Nucleus accumbens (tissue), 56 donors: ENCODE measurements around the gene SLC9A3.
"Not testable (repeated sequence)": the region's sequence is repeated elsewhere in the genome, so short reads cannot be mapped to it uniquely, and the experiment has no call there.

Experiments used
- DNase-seq, 56 donors: peaks; one replicate each; lab custom pipeline; 2025; lab: John Stamatoyannopoulos, UW

The SLC9A3 gene

DNA sequence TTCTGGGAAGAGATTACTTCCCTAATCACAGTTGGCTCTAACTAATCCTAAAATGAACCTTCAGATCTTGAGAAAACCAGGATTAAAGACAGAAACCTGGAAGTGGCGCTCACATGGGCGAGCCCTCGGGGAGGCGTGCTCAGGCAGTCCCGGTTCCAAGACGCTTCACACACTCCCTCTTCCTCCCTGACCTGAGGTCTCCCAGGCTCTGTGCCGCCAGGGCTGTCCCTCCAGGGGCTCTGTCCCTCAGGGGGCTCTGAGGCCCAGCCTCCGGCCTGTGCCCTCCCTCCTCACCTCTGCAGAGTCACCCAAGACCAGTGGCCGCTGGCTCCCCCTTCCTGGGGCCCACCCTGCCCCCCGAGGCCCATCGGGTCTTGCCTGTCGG is 10.2 kb downstream of the SLC9A3 start:
- no peak for DNase-seq

DNA sequence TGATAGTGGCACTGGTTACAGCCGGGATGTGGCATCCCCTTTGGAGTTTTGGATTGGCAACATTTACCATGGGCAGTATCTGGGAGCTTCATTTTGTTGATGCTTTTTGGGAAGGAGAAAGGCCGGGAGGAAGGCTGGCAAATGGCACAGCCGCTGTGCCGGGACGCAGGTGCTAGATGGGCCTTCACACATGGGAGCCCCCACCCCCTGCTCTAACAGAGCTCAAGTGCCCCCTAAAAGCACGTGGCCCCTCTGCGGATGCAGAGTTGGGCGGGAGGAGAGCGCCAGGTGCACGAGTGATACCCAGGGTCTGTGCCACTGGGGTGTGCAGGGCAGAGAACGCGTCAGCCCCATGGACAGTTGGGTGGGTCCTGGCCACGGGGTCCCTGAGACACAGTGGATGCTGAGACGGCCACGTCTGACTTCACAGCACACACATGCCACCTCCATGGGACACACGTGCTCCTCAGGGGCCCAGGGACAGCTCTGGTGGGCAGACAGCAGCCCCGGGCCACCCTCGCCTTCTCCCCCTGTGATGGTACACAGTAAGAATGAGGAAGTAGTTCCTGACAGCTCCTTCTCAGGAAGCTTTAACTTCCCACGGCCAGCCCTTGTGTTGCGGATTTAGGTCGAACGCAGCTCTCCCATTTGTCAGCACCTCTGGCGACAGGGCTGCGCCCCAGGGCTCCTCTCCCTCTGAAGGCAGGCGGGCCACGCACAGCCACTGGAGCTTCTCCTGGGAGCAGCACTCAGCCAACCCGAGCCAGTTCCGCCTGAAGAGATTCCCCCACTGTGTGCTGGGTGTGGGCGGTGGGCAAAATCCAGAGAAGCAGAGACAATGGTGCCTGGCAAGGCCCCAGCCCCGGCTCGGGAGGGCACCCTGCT is 10.8 kb downstream of the SLC9A3 start:
- DNase-seq: no peak

DNA sequence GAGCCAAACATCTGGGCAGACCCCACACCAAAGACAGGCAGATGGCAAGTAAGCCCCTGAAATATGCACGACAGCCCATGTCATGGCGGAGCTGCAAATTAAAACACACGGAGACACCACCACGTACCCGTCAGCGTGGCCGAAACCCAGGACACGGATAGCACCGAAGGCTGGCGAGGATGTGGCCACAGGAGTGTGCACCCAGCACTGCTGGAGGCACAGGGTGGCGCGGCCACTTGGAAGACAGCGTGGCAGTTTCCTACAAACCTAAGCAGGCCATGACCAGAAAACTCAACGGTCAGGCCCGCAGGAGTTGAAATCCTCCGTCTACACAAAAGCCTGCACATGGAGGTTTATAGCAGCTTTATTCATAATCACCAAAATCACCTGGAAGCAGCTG is 12.8 kb downstream of the SLC9A3 start:
- DNase-seq: no peak

DNA sequence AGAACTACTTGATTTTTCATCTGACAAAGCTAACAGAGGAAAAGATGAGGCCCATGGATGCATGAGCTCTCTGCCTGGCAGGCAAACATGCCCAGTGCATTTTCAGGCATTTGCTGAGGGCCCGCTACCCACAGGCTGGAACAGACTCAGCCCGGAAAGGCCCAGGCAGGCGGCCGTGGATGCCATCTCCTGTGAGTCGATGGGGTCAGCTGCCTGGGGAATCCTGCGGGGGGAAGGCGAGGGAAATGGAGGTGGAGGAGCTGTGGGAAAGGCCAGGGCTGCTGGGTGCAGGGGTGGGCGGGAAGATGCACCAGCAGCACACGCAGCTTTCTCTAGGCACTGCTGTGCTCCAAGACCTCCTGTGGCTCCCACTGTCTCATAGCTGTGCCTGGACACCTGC is 13.7 kb downstream of the SLC9A3 start:
- DNase-seq: no peak

DNA sequence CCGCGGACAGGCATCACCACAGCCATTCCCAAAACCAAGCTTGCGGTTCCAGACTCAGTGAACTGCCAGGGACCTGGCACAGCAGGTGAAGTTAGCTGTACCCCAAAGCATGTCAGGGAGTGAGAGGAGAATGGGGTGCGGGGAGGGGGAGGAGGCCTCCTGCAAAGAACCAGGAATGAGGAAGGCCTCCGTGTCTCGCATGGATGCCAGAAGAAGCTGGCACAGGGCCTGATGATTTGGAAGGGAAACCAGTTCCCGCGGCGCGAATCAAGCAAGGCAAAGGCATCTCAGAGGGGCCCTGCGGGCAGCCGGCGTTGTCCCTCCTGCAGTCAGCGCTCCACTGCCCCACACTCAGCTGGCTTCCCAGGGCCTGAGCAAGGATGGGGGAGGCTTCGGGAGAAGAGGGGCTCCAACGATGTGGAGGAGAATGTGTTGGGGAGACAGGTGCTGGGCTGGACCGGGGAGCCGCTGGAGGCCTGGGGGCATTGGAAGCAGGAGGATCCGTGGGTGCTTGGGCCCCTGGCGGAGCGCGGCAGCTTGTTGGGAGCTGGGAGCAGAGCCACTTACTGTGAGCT is 14.6 kb downstream of the SLC9A3 start:
- DNase-seq: peak in 1 of 56 donors; percentile 7

DNA sequence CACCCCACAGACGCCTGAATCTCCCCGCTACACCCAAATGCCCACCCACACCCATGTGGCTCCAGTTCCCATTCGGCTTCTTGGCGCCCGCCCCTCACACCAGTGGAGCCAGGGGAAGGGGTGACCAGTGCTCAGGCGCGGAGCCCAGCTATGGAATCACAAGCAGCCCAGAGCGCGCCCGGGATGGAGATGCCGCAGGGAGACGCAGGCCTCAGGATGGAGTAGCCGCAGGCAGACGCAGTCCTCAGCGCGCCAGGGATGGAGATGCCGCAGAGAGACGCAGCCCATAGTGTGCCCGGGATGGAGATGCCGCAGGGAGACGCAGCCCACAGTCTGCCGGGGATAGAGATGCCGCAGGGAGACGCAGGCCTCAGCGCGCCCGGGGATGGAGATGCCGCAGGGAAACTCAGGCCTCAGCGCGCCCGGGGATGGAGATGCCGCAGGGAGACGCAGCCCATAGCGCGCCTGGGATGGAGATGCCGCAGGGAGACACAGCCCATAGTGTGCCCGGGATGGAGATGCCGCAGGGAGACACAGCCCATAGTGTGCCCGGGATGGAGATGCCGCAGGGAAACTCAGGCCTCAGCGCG is 16.2 kb downstream of the SLC9A3 start:
- DNase-seq: not testable (repeated sequence)

DNA sequence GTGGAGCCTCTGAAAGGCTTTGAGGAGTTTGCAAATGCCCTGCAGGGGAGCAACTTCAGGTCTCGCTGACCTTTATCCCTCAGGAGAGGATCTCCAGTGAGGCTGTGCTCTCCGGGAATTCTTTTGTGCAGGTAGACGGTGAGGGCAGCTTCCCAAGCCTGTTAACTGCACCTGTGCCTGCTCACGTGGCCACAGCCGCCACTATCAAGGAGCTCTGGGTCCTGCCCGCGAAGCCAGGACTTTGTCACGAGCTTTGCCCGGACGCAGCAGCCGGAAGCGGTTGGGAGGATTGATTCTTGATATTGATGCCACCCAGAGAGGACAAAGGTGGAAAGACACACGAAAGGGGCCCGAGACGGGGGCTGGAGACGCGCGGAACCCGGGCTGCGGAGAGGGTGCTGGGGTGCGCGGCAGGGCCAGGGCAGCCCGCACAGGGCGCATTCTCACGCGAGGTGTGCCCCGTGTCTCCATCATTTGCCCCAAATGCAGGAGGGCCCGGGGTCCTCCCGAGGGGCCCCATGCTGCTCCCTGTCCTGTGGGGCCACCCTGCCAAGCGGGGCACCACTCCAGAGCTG is 18.2 kb downstream of the SLC9A3 start:
- DNase-seq: no peak

DNA sequence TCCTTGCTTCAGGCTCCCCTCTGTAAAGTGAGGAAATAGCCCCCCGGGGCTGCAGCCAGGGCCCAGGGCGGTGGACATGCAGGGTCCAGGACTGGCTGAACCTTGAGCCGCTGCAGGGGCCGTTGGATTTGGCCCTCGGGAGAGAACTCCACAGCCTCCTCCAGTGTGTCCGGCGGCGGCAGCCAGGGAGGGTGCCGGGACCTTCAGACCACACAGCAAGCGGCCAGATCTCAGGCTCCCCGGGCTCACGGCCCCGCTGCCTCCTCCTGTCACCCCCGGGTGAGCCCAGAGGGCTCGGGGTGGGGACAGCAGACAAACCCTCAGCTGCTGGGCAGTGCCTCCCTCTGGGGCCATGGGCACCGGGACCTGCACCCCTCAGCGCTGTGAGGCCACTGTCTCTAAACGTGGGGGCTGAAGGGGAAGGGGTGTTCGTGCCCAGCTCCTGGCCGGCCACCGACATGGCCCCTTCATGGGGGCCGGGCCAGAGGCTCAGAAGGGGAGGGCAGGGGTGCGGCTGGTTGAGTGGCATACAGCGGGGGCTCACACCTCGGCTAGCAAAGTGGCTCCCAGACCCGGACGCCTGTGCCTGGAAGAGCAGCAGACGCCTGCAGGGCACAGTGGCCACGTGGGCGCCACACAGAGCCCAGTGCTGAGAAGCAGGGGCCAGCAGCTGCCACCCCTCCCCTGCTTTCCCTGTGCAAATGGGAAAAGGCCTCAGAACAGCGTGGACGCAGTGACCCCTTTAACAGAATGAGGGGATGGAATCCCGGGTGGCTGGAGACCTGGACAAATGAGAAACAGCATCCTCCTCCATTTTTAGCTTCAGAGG is 19.7 kb downstream of the SLC9A3 start:
- DNase-seq: no peak

DNA sequence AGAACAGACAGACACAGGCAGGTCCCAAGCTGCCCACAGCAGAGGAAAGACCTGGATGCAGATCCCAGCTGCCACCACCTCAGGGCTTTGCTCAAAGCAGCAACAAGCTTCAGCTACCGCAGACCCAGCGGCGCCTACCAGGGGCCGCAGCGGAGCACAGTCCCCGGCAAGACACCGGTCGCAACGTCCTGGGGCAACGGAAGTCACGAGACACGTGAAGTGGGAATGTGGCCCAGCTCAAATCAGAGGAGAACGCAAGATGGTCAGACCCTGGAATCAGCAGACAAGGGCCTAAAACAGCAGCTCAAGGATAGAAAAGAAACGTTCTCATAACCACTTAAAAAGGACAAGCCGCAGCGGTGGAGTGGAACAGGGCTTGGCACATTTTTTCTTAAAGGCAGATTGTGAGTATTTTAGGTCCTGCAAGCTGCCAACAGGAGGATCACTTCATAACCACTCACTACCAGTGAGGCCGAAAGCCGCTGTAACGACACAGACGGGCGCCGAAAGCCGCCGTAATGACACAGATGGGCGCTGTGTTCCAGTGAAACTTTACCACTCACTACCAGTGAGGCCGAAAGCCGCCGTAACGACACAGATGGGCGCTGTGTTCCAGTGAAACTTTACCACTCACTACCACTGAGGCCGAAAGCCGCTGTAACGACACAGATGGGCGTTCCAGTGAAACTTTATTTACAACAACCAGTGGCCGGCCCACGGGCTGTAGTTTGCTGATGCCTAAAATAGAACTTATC is 21.7 kb downstream of the SLC9A3 start:
- DNase-seq: no peak

DNA sequence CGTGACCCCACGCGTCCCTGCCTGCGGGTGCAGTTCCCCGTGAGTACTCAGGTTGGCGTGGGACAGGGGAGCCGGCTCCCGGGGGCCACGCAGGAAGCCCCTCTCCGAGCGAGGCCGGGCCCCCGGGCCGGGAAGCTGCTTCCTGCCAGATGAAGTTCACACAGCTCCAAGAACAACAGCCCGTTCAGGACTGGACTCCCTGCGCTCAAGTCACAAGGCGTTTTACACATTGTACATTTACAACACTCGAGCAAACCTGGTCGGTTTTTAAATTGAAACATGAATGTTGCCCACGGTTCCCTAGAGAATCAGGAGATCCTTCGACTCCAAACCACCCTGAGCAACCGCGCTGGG is 22.4 kb downstream of the SLC9A3 start:
- DNase-seq: no peak

DNA sequence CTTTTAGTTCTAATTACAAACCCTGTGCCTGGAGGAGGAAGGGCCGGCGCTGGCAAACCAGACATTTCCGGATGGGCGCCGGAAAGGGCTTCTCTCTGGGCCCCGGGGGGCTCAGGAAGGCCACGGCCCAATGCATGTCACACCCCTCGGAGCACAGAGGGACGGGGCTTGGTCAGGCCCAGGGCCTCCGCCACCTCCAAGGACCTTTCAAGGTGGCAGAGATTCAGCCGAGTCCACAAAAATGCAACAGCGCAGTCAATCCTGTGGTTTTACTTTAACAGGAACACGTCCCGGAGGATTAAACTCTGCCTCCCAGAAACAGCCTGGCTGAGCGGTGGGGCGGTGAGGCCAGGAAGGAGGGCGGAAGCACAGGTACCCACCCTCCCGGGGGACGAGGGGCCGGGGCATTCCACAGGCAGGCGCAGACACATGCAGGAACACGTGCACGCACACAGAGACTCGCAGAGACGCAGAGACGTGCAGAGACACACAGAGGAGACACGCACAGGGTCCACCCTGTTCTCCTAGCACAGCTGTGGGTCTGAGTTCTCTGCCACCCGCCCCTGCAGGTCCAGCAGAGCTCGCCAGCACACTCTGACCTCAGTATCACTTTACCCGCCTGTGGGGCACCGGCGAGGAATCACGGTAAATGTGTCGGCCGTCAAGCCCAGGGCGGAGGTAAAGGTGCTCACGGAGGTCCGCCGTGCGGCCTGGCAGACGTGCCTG is 23.0 kb downstream of the SLC9A3 start:
- no peak for DNase-seq

DNA sequence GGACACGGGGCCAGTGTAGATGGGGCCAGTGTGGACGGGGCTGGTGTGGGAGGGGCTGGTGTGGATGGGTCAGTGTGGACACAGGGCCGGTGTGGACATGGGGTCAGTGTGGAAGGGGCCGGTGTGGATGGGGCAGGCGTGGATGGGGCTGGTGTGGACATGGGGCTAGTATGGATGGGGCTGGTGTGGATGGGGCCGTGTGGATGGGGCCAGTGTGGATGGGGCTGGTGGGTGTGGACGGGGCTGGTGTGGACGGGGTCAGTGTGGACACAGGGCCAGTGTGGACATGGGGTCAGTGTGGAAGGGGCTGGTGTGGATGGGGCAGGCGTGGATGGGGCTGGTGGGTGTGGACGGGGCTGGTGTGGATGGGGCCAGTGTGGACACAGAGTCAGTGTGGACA is 23.8 kb downstream of the SLC9A3 start:
- DNase-seq: no peak

DNA sequence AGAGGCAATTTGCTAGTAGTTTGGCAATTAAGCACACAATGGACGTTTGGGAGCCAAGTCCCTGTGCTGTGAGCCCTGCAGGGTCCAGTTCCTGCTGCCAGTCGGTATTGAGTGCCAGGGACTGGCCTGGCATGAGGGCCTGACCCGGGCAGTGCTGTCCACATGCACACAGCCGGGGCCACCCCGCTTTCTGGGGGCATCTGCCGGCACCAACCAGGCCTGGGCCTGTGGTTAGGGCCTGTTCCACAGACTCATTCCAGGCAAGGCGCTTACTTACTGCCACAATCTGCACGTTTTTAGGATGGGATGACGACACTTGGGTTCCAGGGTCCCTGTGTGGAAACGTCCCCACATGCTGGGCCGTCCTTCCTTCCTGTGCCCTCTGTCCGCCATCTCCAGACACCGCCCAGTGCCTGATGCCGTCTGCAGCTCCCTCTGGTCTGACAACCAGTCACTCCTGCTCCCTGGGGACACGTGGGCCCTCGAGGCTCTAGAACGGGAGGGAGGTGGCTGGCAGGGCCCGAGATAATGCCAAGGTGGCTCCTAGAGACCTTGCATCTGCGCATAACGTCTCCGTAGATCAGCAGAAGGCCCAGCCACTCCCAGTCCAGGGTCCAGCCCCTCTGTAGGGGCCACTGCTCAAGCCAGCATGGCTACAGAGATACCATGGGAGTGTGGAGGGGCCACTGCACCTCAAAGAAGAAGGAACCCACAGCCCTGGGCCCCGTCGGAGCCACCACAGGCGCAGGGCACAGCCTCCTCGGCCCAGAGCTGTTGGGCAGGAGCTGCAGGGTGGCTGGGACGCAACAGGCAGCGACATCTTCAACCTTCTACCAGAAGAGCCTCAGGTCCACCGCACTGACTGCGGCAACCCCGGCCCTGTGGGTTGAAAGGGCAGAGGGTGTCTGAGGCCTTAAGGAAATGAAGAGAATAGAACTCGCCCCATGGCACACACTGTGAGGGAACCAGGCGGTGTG is 24.7 kb downstream of the SLC9A3 start:
- DNase-seq: peak in 1 of 56 donors; percentile 13

DNA sequence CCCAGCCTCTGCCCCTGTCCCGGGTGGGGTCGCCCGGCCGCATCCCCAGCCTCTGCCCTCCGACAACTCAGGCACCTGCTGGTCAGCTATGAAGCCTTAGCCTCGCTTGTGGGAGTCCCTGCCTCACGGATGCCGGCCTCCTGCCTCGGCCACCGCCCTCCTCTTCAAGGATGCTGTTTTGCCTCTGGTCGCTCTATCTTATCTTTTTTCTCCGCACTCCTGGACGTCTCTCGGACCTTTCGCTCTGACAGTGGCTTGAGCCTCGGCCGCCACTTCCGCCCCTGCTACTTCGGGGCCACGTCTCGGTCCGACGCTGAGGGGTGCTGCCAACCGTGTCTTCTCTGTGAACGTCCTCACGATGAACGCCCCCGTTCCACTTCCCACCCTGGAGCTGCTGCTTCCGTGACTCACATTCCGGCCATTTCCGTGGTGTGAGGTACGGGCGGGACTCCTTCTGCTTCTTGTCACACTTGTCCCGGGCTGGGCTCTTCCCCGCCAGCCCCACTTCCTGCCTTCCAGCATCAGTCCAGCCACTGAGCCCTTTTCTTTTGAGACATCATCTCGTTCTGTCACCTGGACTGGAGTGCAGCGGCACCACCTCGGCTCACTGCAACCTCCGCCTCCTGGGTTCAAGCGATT is 26.3 kb downstream of the SLC9A3 start:
- DNase-seq: no peak

DNA sequence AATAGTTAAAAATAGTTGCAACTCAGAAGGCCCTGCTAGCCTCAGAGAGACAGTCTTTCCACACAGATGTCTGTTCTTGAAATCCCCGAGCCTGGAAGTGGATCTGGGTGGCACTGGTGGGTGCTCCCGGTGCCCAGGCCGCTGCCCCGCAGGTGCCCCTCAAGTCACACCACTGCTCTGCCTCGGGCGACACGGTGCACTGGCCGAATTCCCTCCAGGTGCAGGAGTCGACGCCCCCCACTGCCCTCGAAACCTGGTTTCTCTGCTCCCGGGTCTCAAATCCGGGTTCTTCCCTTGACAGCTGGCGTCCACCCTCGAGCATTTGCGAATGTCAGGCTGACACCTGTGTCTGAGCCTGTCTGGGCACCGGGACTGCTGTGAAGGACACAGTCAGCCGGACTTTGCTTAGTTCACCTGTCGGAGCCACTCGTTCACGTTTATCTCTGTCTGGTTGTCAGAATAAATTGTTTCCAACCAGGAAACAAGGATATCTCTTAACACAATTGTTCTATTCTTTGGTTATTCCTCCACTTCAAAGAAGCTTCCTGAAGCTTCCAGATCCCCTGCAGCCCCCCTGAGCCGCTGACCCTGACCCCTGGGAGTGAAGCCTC is 27.1 kb downstream of the SLC9A3 start:
- no peak for DNase-seq

DNA sequence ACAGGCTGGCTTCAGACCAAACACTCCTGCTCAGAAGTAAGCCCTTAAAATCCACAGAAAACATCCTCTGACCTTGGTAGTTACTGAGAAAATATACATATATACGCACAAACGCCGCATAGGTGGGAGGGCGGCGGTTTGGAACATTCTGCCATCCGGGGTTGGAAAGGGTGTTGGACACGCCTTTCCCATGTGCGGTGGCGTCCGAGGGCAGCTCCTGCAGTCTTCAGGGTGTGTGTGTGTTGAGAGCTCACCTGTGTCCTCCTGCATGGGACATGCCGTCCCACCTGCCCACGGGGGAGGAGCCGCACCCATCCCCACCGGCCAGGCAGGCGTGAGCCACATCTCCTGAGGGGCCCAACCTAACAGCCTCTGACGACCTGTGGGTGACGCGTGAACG is 28.2 kb downstream of the SLC9A3 start:
- no peak for DNase-seq

DNA sequence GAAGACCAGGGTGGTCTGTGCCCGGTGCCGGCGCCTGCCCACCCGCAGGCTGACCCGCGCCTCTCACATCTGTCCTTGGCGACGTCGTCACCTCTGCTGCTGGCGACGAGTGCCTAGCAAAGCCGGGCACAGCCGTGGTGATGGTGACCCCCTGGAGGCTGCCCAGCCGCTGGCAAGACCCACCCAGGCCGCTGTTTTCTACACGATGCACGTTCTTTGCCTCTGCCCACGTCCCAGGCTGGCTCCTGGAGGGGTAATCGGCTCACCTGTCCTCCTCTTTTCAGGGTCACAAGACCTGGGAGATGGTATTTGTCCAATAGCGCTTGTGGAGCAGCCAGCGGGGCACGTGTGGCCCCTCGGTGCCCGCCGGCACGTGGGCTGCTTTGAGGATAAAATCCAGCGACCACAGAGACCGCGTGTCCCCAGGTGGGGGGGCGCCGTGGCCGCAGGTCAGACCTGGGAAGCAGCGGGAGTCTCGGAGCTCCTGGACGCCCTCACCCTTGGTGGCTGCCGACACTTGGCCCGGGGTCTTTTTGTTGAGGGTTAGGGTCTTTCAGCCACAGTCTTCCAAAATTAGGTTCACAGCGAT is 29.5 kb downstream of the SLC9A3 start:
- DNase-seq: no peak
